HEK293T (cell line): Measurements from ENCODE around the gene CILP2.

Source experiments
- CTCF ChIA-PET: fragments of 350-600 bp; formaldehyde crosslinking; extraction: SDS; loops from one replicate; lab custom pipeline; 2021; ENCODE audit warnings: antibody characterized with exemption, inconsistent platforms; lab: Yijun Ruan, JAX
- POLR2A ChIA-PET: fragments of 350-600 bp; formaldehyde crosslinking; extraction: SDS; loops from one replicate; lab custom pipeline; 2020; ENCODE audit warnings: antibody characterized with exemption, inconsistent platforms; lab: Yijun Ruan, JAX
- DNase-seq: peaks from one replicate; pipeline ENCODE4 v3.0.0; 2012; ENCODE audit warnings: mixed read lengths; ENCODE audit errors: extremely low spot score
- ARNT ChIP-seq: fragments of 450-650 bp; IDR thresholded peaks from 2 replicates; pipeline ENCODE4 v1.6.1; 2017; ENCODE audit warnings: mild to moderate bottlenecking
- BHLHE40 ChIP-seq: fragments of 450-650 bp; IDR thresholded peaks from 2 replicates; pipeline ENCODE4 v1.6.1; 2016; ENCODE audit warnings: mild to moderate bottlenecking, moderate library complexity, borderline replicate concordance
- CTBP1 ChIP-seq: fragments of 450-650 bp; IDR thresholded peaks from 2 replicates; pipeline ENCODE4 v1.6.1; 2016; ENCODE audit warnings: borderline replicate concordance
- ELF4 ChIP-seq: fragments of 450-650 bp; IDR thresholded peaks from 2 replicates; pipeline ENCODE4 v1.6.1; 2017; ENCODE audit warnings: antibody characterized with exemption
- FOXA1 ChIP-seq: fragments of 450-650 bp; IDR thresholded peaks from 2 replicates; pipeline ENCODE4 v1.6.1; 2016; ENCODE audit warnings: mild to moderate bottlenecking
- FOXK2 ChIP-seq: fragments of 450-650 bp; IDR thresholded peaks from 2 replicates; pipeline ENCODE4 v1.6.1; 2016; ENCODE audit warnings: mild to moderate bottlenecking
- FOXM1 ChIP-seq: fragments of 450-650 bp; IDR thresholded peaks from 2 replicates; pipeline ENCODE4 v1.6.1; 2017; ENCODE audit warnings: mild to moderate bottlenecking, borderline replicate concordance
- HDGF ChIP-seq: fragments of 450-650 bp; IDR thresholded peaks from 2 replicates; pipeline ENCODE4 v1.6.1; 2017; ENCODE audit warnings: antibody characterized with exemption, borderline replicate concordance
- L3MBTL2 ChIP-seq: fragments of 450-650 bp; conservative IDR thresholded peaks from 2 replicates; pipeline ENCODE4 v1.6.1; 2016; ENCODE audit warnings: mild to moderate bottlenecking
- LEF1 ChIP-seq: fragments of 450-650 bp; IDR thresholded peaks from 2 replicates; pipeline ENCODE4 v1.6.1; 2017; ENCODE audit warnings: mild to moderate bottlenecking, borderline replicate concordance
- NFRKB ChIP-seq: fragments of 450-650 bp; IDR thresholded peaks from 2 replicates; pipeline ENCODE4 v1.6.1; 2016; ENCODE audit warnings: mild to moderate bottlenecking, moderate library complexity
- PKNOX1 ChIP-seq: fragments of 450-650 bp; IDR thresholded peaks from 2 replicates; pipeline ENCODE4 v1.6.1; 2016
- SP1 ChIP-seq: fragments of 450-650 bp; IDR thresholded peaks from 2 replicates; pipeline ENCODE4 v1.6.1; 2017
- SUZ12 ChIP-seq: fragments of 450-650 bp; IDR thresholded peaks from 2 replicates; pipeline ENCODE4 v1.6.1; 2016; ENCODE audit warnings: mild to moderate bottlenecking
- TARDBP ChIP-seq: fragments of 450-650 bp; IDR thresholded peaks from 2 replicates; pipeline ENCODE4 v1.6.1; 2016
- ZNF384 ChIP-seq: fragments of 450-650 bp; IDR thresholded peaks from 2 replicates; pipeline ENCODE4 v1.6.1; 2016

Gene CILP2

DNA sequence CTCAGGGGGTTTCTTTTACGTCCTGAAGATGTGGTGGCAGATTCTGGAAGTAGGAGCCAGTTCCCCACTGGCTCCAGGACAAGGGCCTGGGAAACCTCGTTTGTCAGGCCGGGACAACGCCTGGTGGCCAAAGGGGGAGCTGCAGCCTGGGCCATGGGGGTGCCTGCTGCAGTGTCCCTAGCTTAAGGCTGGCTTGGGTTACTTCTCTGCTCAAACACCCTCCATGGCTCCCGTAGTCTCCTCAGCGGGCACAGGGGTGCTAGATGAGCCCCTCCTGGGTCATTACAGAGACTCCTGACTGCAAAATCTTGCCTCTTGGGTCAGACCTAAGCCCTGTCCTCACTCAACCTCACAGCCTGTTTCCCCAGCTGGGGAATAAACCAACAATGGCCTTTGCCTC is 14.7 kb downstream of the CILP2 start:
- ChIA-PET POLR2A (no interaction called here), CTCF (interaction anchor here (0.7 to 5.1 kb wide), 4 partner anchors 8 to 91 kb away, joined by 3 to 40 read pairs (median 4); partner anchors contain the start of gene GMIP)
- peak; percentile 76 for DNase-seq
- no peak for TF ChIP-seq LEF1
- TF ChIP-seq L3MBTL2 = no peak
- TF ChIP-seq ELF4 = no peak
- no peak for TF ChIP-seq FOXA1
- TF ChIP-seq HDGF = no peak
- no peak for TF ChIP-seq CTBP1
- TF ChIP-seq TARDBP = no peak
- no peak for TF ChIP-seq PKNOX1
- no peak for TF ChIP-seq SP1
- no peak for TF ChIP-seq ARNT
- TF ChIP-seq ZNF384 = no peak
- no peak for TF ChIP-seq NFRKB
- TF ChIP-seq FOXM1 = no peak
- no peak for TF ChIP-seq BHLHE40

DNA sequence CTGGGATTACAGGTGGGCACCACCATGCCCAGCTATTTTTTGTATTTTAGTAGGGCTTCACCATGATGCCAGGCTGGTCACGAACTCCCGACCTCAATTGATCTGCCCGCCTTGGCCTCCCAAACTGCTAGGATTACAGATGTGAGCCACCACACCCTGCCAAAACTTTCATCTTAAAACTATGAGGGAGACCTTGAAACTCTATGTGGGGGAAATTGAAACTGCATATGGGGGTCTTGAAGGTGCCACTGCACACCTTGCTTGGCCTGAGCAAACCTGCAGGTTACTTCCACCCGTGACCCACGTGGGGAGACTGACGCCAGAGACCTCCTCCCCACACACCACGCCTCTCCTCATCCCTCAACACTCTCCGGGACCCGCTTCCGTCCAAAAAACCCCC is 15.6 kb downstream of the CILP2 start:
- TF ChIP-seq ELF4 (no peak), PKNOX1 (no peak), TARDBP (no peak), ARNT (no peak), BHLHE40 (no peak), NFRKB (no peak)
- DNase-seq = no peak
- CTCF ChIA-PET = interaction anchor here (0.6 to 5.1 kb wide), 11 partner anchors 9 to 95 kb away, joined by 3 to 40 read pairs (median 4); partner anchors contain the start of gene GMIP
- POLR2A ChIA-PET = interaction anchor here (0.7 to 1.1 kb wide), 2 partner anchors 21 to 38 kb away, joined by 3 to 6 read pairs; partner anchors contain the start of genes NDUFA13 and TSSK6

GRCh38 chr19:19554074-19555023 is 16.3 kb downstream of the CILP2 start:
- peak; percentile 85 for DNase-seq
- ChIA-PET POLR2A (interaction anchor here (0.7 to 1.1 kb wide), 2 partner anchors 22 to 38 kb away, joined by 3 to 6 read pairs; partner anchors contain the start of genes NDUFA13 and TSSK6), CTCF (interaction anchor here (0.6 to 5.1 kb wide), 14 partner anchors 9 to 321 kb away, joined by 3 to 40 read pairs (median 4); partner anchors contain the start of gene GMIP)
- TF ChIP-seq TARDBP (no peak), NFRKB (no peak), FOXK2 (no peak), L3MBTL2 (no peak), ELF4 (no peak), HDGF (no peak), FOXA1 (no peak), SP1 (no peak), ZNF384 (no peak), BHLHE40 (no peak), CTBP1 (no peak), PKNOX1 (no peak), ARNT (no peak), SUZ12 (no peak), FOXM1 (no peak), LEF1 (no peak)

DNA sequence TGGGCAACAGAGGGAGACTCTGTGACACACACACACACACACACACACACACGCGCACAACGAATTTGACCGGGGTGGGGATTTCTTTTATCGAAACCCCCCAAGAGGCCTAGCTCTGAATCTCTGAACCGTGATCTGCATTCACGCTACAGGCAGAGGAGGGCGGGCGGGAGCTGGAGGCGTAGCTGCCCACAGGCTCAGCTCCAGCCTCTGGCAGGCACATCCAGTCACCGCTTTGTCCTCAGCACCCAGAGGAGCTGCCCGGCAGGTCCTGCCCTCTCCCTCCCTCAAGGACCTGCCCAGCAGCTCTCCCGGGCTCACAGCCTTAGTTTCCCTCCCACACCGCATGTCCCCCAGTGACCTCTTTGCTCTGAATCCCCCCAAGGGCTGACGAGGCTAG is 20.0 kb downstream of the CILP2 start:
- TF ChIP-seq BHLHE40 (no peak), FOXA1 (no peak), CTBP1 (no peak), FOXM1 (no peak), SUZ12 (no peak), ARNT (no peak), L3MBTL2 (no peak), HDGF (no peak), ELF4 (no peak), ZNF384 (no peak), FOXK2 (no peak), TARDBP (no peak), NFRKB (no peak), LEF1 (no peak), PKNOX1 (no peak), SP1 (no peak)
- DNase-seq = no peak
- ChIA-PET POLR2A (no interaction called here), CTCF (no interaction called here)

DNA sequence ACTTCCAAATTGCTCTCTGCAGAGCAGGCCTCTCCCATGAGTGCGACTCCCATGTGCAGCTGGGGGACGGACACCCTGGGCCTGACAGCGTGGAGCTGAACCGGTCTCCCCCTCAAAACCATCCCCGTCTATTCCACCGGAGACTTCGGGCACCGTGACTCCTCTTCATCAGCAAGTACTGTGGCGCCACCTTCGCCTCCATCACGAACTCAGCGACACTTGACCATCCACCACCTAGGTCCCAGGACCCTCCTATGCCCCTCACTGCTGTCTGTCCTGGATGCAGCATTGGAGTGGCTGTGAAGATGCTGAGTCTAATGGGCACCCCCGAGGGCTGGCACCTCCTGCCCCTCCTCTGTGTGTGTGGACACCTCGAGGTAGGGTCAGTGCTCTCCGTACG is 20.6 kb downstream of the CILP2 start:
- ChIA-PET POLR2A (no interaction called here), CTCF (no interaction called here)
- TF ChIP-seq FOXK2 (no peak), NFRKB (no peak), TARDBP (no peak), CTBP1 (no peak)
- no peak for DNase-seq
